Measurements from ENCODE around the gene NUP43.

- no peak for TF ChIP-seq CTCF (IDR thresholded peaks at IDR 0.05; ENCODE audit: low read depth, low read length, poor library complexity, severe bottlenecking)
- TF ChIP-seq EZH2phosphoT487 (IDR thresholded peaks at IDR 0.05; ENCODE audit: borderline replicate concordance, low read length) = no peak
Measured at GRCh38 chr6:149683256-149683859, 63.0 kb downstream of the NUP43 start.

Data from DOHH2 (cell line).